Endothelial cell of umbilical vein (primary cell): ENCODE measurements around the gene NOX5. TPM values are rescaled to one million over a fixed set of nuclear protein-coding genes. Genes with fewer than 3 reads are reported as not detected.

ENCODE experiments used
- BruUV-seq: library from RNA; stranded (reverse); fragments of 400-500 nt; replicated peaks from 2 replicates; lab custom pipeline; 2021; lab: Mats Ljungman, UMichigan
- CTCF ChIA-PET: fragments of 300-600, 350-600 bp; sonication (Branson Sonifier 250); formaldehyde crosslinking; loops from one replicate; lab custom pipeline; 2021; ENCODE audit warnings: antibody characterized with exemption, inconsistent platforms; lab: Charles Lee
- POLR2A ChIA-PET: fragments of 300-600, 350-600 bp; sonication (Branson Sonifier 250); formaldehyde crosslinking; loops from one replicate; lab custom pipeline; 2021; ENCODE audit warnings: antibody characterized with exemption, inconsistent platforms; lab: Charles Lee
- DNase-seq: peaks from one replicate; pipeline ENCODE4 v3.0.0-alpha.2; 2011; ENCODE audit warnings: low read depth, low spot score
- FAIRE-seq: peaks from 2 replicates; lab custom pipeline; 2011; peaks lifted over from hg19 to GRCh38; lab: Jason Lieb, UNC
- H2AFZ ChIP-seq: 2 replicates; pipeline ENCODE4 v1.6.0; 2012; ENCODE audit warnings: low read depth, low read length, control low read depth, inconsistent platforms
- H3K27ac ChIP-seq: 2 replicates; pipeline ENCODE4 v1.5.1; 2011; ENCODE audit warnings: low read depth, mild to moderate bottlenecking, control low read depth, low read length, moderate library complexity; ENCODE audit not compliant: insufficient read depth
- H3K27me3 ChIP-seq, 2 experiments: 2 replicates each; pipeline versions ENCODE4 v1.6.0 to v1.6.1; 2011; ENCODE audit warnings: low read length in 2 of 2, mixed read lengths in 1 of 2; ENCODE audit not compliant: control insufficient read depth in 2 of 2, insufficient read depth in 2 of 2
- H3K36me3 ChIP-seq, 2 experiments: 2 replicates in 1 of 2; 3 replicates in 1 of 2; pipeline ENCODE4 v1.5.1; 2011; ENCODE audit warnings: low read length in 2 of 2, mild to moderate bottlenecking in 1 of 2, moderate library complexity in 1 of 2; ENCODE audit not compliant: control insufficient read depth in 2 of 2, insufficient read depth in 2 of 2; ENCODE audit errors: extremely low read depth in 1 of 2
- H3K4me1 ChIP-seq: 3 replicates; pipeline ENCODE4 v1.5.1; 2011; ENCODE audit warnings: mild to moderate bottlenecking, low read length; ENCODE audit not compliant: control insufficient read depth, insufficient read depth; ENCODE audit errors: extremely low read depth
- H3K4me2 ChIP-seq: 2 replicates; pipeline ENCODE4 v1.6.1; 2011; ENCODE audit warnings: low read length, control low read depth, mixed read lengths; ENCODE audit not compliant: insufficient read depth
- H3K4me3 ChIP-seq, 3 experiments: fragments of 200-600 bp in 1 of 3; sonication (generic), shearing (Covaris generic) in 1 of 3; replicated peaks in 1 of 3; 2 replicates each; pipeline ENCODE4 v1.5.1; 2011 to 2016; ENCODE audit warnings: control low read depth in 3 of 3, low read length in 3 of 3, mild to moderate bottlenecking in 2 of 3, inconsistent platforms in 1 of 3, low read depth in 1 of 3, moderate library complexity in 1 of 3; ENCODE audit not compliant: insufficient read depth in 1 of 3
- H3K79me2 ChIP-seq: 2 replicates; pipeline ENCODE4 v1.6.0; 2012; ENCODE audit warnings: low read length, inconsistent platforms; ENCODE audit not compliant: control insufficient read depth, insufficient read depth
- H3K9ac ChIP-seq: replicated peaks from 2 replicates; pipeline ENCODE3; 2011; ENCODE audit warnings: low read length, control low read depth; ENCODE audit not compliant: insufficient read depth; ENCODE audit errors: extremely low read depth
- H3K9me1 ChIP-seq: replicated peaks from 3 replicates; pipeline ENCODE4 v1.6.0; 2011; ENCODE audit warnings: mild to moderate bottlenecking, low read length; ENCODE audit not compliant: control insufficient read depth, insufficient read depth; ENCODE audit errors: extremely low read depth
- H3K9me3 ChIP-seq: replicated peaks from 2 replicates; pipeline ENCODE4 v1.5.1; 2012; ENCODE audit warnings: low read length, inconsistent platforms; ENCODE audit not compliant: control insufficient read depth, insufficient read depth
- H4K20me1 ChIP-seq: replicated peaks from 2 replicates; pipeline ENCODE3; 2011; ENCODE audit warnings: mild to moderate bottlenecking, low read length; ENCODE audit not compliant: control insufficient read depth, insufficient read depth; ENCODE audit errors: extremely low read depth
- EZH2 ChIP-seq: IDR thresholded peaks from 2 replicates; pipeline ENCODE4 v1.6.1; 2012; ENCODE audit warnings: borderline replicate concordance, low read depth, mild to moderate bottlenecking, moderate library complexity, low read length, inconsistent platforms; ENCODE audit not compliant: severe bottlenecking
- FOS ChIP-seq: IDR thresholded peaks from 2 replicates; pipeline ENCODE4 v1.6.1; 2011; ENCODE audit warnings: mild to moderate bottlenecking, low read length, moderate library complexity, borderline replicate concordance; ENCODE audit not compliant: insufficient read depth
- JUN ChIP-seq: IDR thresholded peaks from 2 replicates; pipeline ENCODE4 v1.6.1; 2011; ENCODE audit warnings: borderline replicate concordance, low read depth; ENCODE audit not compliant: insufficient read length, insufficient read depth
- MYC ChIP-seq: IDR thresholded peaks from one replicate; pipeline ENCODE4 v1.6.1; 2011; ENCODE audit warnings: mild to moderate bottlenecking, low read depth, low read length
- POLR2A ChIP-seq: IDR thresholded peaks from 2 replicates; pipeline ENCODE4 v1.6.1; 2012; ENCODE audit warnings: low read depth, mild to moderate bottlenecking, control low read depth, low read length
- dilution Hi-C: fragments of 300-500 bp; cut with MboI; formaldehyde crosslinking; loops from one replicate; pipeline ENCODE4 v1.15.0; 2019; ENCODE audit warnings: low sequenced_read_pairs; ENCODE audit not compliant: extremely low pct_ligation_motif_present
- intact Hi-C: fragments of 100-400 bp; cut with micrococcal nuclease; formaldehyde crosslinking; loops from one replicate; pipeline ENCODE4 v1.10.0; 2022
- polyA plus RNA-seq, 4 experiments: library from polyadenylated mRNA; depleted of rRNA in 3 of 4; stranded (reverse) in 3 of 4; unstranded in 1 of 4; fragments of >200 nt; gene quantifications; 2 replicates each; pipeline versions ENCODE4 v1.2.1 to v1.2.3, GENCODE V29; 2011 to 2012; ENCODE audit warnings: missing spikeins in 1 of 4
- total RNA-seq: library from RNA; stranded (reverse); gene quantifications from 2 replicates; pipeline ENCODE4 v1.2.3, GENCODE V29; 2021

Gene NOX5
- total and polyA plus RNA-seq, 2 donors (not counting 3 experiments of a cell fraction or from before 2014, with no cell fraction given), result 0.08 TPM; not detected in 1

- Histone ChIP-seq H3K9ac (no peak overlapping the region), H2AFZ (no peak overlapping the region), H3K27ac (no peak overlapping the region), H3K27me3 (no peaks in the 10 kb centered on the region), H3K9me1 (no peaks in the 10 kb centered on the region), H3K4me1 (peaks cover 5% of the 10 kb centered on the region), H4K20me1 (no peaks in the 10 kb centered on the region), H3K79me2 (no peaks in the 10 kb centered on the region), H3K4me3 (no peak overlapping the region), H3K9me3 (no peaks in the 10 kb centered on the region), H3K36me3 (no peaks in the 10 kb centered on the region), H3K4me2 (no peak overlapping the region)
- no TSS peak for BruUV-seq
- DNase-seq (no peak), FAIRE-seq (no peak)
- ChIA-PET CTCF (interaction anchor here (2.9 kb wide), 1 partner anchor 11 kb away, joined by 9 read pairs; no protein-coding TSS in a partner anchor), POLR2A (no interaction called here)
- TF ChIP-seq FOS, result no peak
- TF ChIP-seq MYC, result no peak
- intact Hi-C loops, result no loop called here
- dilution Hi-C loops, result no loop called here
These were observed 55.5 kb downstream of the NOX5 start for GRCh38 chr15:69069996-69070395.

DNA sequence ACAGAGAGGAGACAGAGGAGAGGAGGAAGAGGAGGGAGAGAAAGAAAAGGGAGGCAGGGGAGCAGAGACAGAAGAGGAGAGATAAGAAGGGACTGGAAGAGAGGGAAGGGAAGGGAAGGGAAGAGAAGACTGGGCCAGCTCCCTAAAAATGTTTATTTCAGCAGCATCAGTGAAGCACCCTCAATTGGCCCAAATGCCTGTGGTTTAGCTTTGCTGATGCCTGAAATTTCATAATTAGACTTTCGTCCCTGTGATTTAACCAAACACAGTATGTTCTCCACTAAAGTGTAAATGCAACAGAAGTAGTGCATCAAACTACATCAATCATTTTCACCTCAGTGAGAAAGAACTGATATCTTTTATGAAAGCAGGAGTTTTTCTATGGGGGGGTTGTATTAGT lies 55.9 kb downstream of the NOX5 start:
- POLR2A ChIA-PET, result no interaction called here
- Histone ChIP-seq H3K27ac (no peak overlapping the region), H3K4me1 (peaks cover 6% of the 10 kb centered on the region), H3K9me1 (no peaks in the 10 kb centered on the region), H3K4me3 (no peak overlapping the region), H3K9me3 (no peaks in the 10 kb centered on the region), H4K20me1 (no peaks in the 10 kb centered on the region), H3K9ac (no peak overlapping the region), H3K27me3 (no peaks in the 10 kb centered on the region), H3K4me2 (no peak overlapping the region), H3K36me3 (no peaks in the 10 kb centered on the region), H3K79me2 (no peaks in the 10 kb centered on the region), H2AFZ (no peak overlapping the region)
- no peak for TF ChIP-seq EZH2
- TF ChIP-seq POLR2A, result no peak
- TF ChIP-seq JUN, result no peak
- no TSS peak for BruUV-seq
- DNase-seq (no peak), FAIRE-seq (no peak)
- intact Hi-C loops (no loop called here), dilution Hi-C loops (no loop called here)
- CTCF ChIA-PET, result no interaction called here
